H1 (cell line): ENCODE measurements around the gene SYNGR3. TPM values are rescaled to one million over a fixed set of nuclear protein-coding genes. Genes with fewer than 3 reads are reported as not detected.

ENCODE experiments used
- BACH1 ChIP-seq: IDR thresholded peaks from 2 replicates; pipeline ENCODE4 v1.6.1; 2012; ENCODE audit warnings: low read length, improper control_type of control experiment
- CHD7 ChIP-seq: fragments of 300-600 bp; sonication (generic); IDR thresholded peaks from 2 replicates; pipeline ENCODE4 v1.7.1; 2012; ENCODE audit warnings: low read length, moderate library complexity, mild to moderate bottlenecking, inconsistent platforms; ENCODE audit not compliant: insufficient replicate concordance
- CREB1 ChIP-seq: IDR thresholded peaks from 2 replicates; pipeline ENCODE4 v1.6.1; 2012; ENCODE audit warnings: inconsistent platforms
- EZH2 ChIP-seq: fragments of 200-600 bp; sonication (generic); IDR thresholded peaks from 2 replicates; pipeline ENCODE4 v1.7.1; 2012; ENCODE audit warnings: low read depth, mild to moderate bottlenecking, moderate library complexity, low read length, inconsistent platforms; ENCODE audit not compliant: severe bottlenecking
- KDM4A ChIP-seq: IDR thresholded peaks from one replicate; pipeline ENCODE4 v1.7.1; 2012; ENCODE audit warnings: low read depth, mild to moderate bottlenecking, moderate library complexity, low read length, inconsistent platforms; ENCODE audit not compliant: severe bottlenecking
- MAFK ChIP-seq: IDR thresholded peaks from 2 replicates; pipeline ENCODE4 v1.6.1; 2012; ENCODE audit warnings: low read depth, mild to moderate bottlenecking, improper control_type of control experiment, low read length
- PHF8 ChIP-seq: fragments of 200-600 bp; sonication (generic); conservative IDR thresholded peaks from 2 replicates; pipeline ENCODE4 v1.7.1; 2012; ENCODE audit warnings: low read depth, mild to moderate bottlenecking, inconsistent platforms, low read length, moderate library complexity
- SIX5 ChIP-seq: IDR thresholded peaks from 2 replicates; pipeline ENCODE4 v1.6.1; 2011; ENCODE audit warnings: mild to moderate bottlenecking, low read depth, low read length
- polyA plus RNA-seq, 7 experiments: library from polyadenylated mRNA; depleted of rRNA in 3 of 7; stranded (reverse) in 5 of 7; unstranded in 2 of 7; fragments of >200 nt in 5 of 7; fragments of 200-250 nt in 2 of 7; gene quantifications; 1 replicate in 5 of 7; 2 replicates in 1 of 7; 4 replicates in 1 of 7; pipeline versions ENCODE4 v1.2.1 to v1.2.3, GENCODE V29; 2011 to 2013; ENCODE audit warnings: missing spikeins in 2 of 7, mixed read lengths in 2 of 7
- total RNA-seq: library from RNA; stranded (reverse); fragmentation: NEBNext Ultra II Directional; extraction: Animal tissue kit (Norgen Biotek cat#: 25700); gene quantifications from 2 replicates; pipeline ENCODE4 v1.2.1, GENCODE V29; 2021

The SYNGR3 gene
- total and polyA plus RNA-seq, 2 of the 8 experiments (the other 6 are each of a cell fraction or from before 2014, with no cell fraction given), result 36.2 to 49.9 TPM

GRCh38 chr16:1960665-1961630, 28.8 kb upstream of the SYNGR3 start (continued):
- TF ChIP-seq CHD7, result no peak
- TF ChIP-seq EZH2, result no peak
- TF ChIP-seq PHF8, result no peak
- no peak for TF ChIP-seq MAFK
- TF ChIP-seq BACH1, result no peak
- no peak for TF ChIP-seq CREB1
- 0 out of 2 replicates have a peak, but pooled peaks have one; percentile 5 for TF ChIP-seq SIX5
- TF ChIP-seq KDM4A, result peak; percentile 25
